HUES6 (cell line): Measurements from ENCODE around the gene CDK17.
"Not testable (repeated sequence)": the region's sequence is repeated elsewhere in the genome, so short reads cannot be mapped to it uniquely, and the experiment has no call there.

Experiments
- H3K27ac ChIP-seq: 2 replicates; pipeline ENCODE4 v1.7.0; 2013; ENCODE audit warnings: low read depth, mild to moderate bottlenecking, low read length, inconsistent platforms
- H3K27me3 ChIP-seq: 2 replicates; pipeline ENCODE4 v1.6.1; 2013; ENCODE audit warnings: low read length; ENCODE audit not compliant: control insufficient read depth, insufficient read depth
- H3K36me3 ChIP-seq: 2 replicates; pipeline ENCODE4 v1.6.1; 2013; ENCODE audit warnings: low read length; ENCODE audit not compliant: control insufficient read depth, insufficient read depth
- H3K4me1 ChIP-seq: 2 replicates; pipeline ENCODE4 v1.6.1; 2013; ENCODE audit warnings: low read length; ENCODE audit not compliant: control insufficient read depth, insufficient read depth
- H3K4me3 ChIP-seq: 2 replicates; pipeline ENCODE4 v1.5.1; 2013; ENCODE audit warnings: low read depth, low read length
- H3K9ac ChIP-seq: one replicate; pipeline ENCODE4 v1.6.1; 2013; ENCODE audit warnings: mild to moderate bottlenecking, low read length
- H3K9me3 ChIP-seq: 2 replicates; pipeline ENCODE4 v1.6.1; 2013; ENCODE audit warnings: low read depth, low read length; ENCODE audit not compliant: control insufficient read depth, insufficient read depth

CDK17 gene

GRCh38 chr12:96400631-96401075, 414 bp upstream of the CDK17 start:
- H3K9ac ChIP-seq: peak overlapping the region; percentile 37
- H3K27me3 ChIP-seq: no peaks in the 10 kb centered on the region
- H3K36me3 ChIP-seq: no peaks in the 10 kb centered on the region
- H3K4me3 ChIP-seq: peak overlapping the region; percentile 92
- no peak overlapping the region for H3K27ac ChIP-seq
- peaks cover 27% of the 10 kb centered on the region for H3K4me1 ChIP-seq
- H3K9me3 ChIP-seq: no peaks in the 10 kb centered on the region

- Histone ChIP-seq H3K4me3 (peak overlapping the region; percentile 92), H3K36me3 (no peaks in the 10 kb centered on the region), H3K9me3 (no peaks in the 10 kb centered on the region), H3K9ac (peak overlapping the region; percentile 85), H3K27ac (peak overlapping the region; percentile 30; the same call in 1 of the 2 replicates), H3K4me1 (peaks cover 31% of the 10 kb centered on the region), H3K27me3 (no peaks in the 10 kb centered on the region)
Observed at GRCh38 chr12:96399120-96399918, 920 bp downstream of the CDK17 start.

GRCh38 chr12:96398424-96399119, 1.7 kb downstream of the CDK17 start:
- H3K9me3 ChIP-seq: no peaks in the 10 kb centered on the region
- H3K27me3 ChIP-seq: no peaks in the 10 kb centered on the region
- no peak overlapping the region; the same call in 1 of the 2 replicates for H3K27ac ChIP-seq
- no peaks in the 10 kb centered on the region for H3K36me3 ChIP-seq
- H3K4me1 ChIP-seq: peaks cover 31% of the 10 kb centered on the region
- peak overlapping the region; percentile 92 for H3K4me3 ChIP-seq
- H3K9ac ChIP-seq: peak overlapping the region; percentile 85

DNA sequence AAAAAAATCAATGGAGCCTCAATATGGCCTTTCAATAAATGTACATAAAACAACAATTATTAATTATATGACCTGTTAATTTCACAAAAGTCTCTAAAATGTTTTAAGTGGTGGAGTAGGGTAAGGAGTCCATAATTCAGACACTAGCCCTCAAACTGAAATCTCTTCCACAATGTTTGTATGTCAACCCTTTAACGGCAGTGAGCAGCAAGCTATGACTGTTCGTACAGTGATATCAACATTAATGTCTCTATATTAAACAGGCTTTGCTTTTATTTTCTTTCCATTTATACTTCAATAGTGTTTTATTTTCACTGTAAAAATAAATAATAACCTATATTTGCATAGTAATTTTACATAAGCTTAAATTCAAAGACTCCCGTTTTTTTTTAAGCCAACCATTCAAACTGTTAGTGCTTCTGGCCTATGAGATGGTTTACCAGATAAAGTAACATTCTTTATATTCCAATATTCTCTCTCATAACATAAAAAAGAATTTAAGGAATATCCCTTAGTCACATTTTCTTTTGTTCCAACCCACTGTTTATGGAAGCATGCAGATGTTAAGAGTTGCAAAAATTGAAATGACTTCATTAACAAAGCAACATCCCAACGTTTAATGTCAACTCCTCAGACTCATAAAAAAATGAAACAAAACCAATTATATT, 2.3 kb downstream of the CDK17 start:
- H3K4me3 ChIP-seq: peak overlapping the region; percentile 92
- H3K36me3 ChIP-seq: no peaks in the 10 kb centered on the region
- no peak overlapping the region for H3K9ac ChIP-seq
- H3K27ac ChIP-seq: no peak overlapping the region
- H3K27me3 ChIP-seq: no peaks in the 10 kb centered on the region
- peaks cover 31% of the 10 kb centered on the region for H3K4me1 ChIP-seq
- H3K9me3 ChIP-seq: no peaks in the 10 kb centered on the region

DNA sequence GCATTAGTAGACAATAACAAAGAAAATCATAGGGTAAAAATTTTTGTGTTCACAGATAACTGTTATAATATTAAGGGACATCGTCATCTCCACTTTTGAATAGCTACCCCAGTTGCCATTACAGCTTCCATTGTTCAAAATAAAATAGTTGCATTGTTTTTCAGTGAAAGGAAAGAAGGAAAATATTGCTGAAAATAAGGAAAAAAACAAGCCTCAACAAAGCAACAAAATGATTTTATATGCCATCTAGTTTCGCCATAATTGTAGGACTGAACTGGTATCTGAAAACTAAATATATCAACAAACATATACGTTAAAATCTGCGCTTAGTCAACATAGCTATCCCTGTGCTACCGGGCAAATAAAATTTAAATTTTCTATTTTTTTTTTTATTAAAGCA, 3.3 kb downstream of the CDK17 start:
- Histone ChIP-seq H3K27me3 (no peaks in the 10 kb centered on the region), H3K4me3 (no peak overlapping the region), H3K36me3 (no peaks in the 10 kb centered on the region), H3K9me3 (no peaks in the 10 kb centered on the region), H3K9ac (no peak overlapping the region), H3K27ac (no peak overlapping the region), H3K4me1 (peaks cover 31% of the 10 kb centered on the region)

- Histone ChIP-seq H3K27me3 (no peaks in the 10 kb centered on the region), H3K9me3 (no peaks in the 10 kb centered on the region), H3K4me1 (peaks cover 24% of the 10 kb centered on the region), H3K27ac (no peak overlapping the region), H3K9ac (no peak overlapping the region), H3K4me3 (no peak overlapping the region), H3K36me3 (no peaks in the 10 kb centered on the region)
Observed at GRCh38 chr12:96396209-96396608, 4.0 kb downstream of the CDK17 start.

DNA sequence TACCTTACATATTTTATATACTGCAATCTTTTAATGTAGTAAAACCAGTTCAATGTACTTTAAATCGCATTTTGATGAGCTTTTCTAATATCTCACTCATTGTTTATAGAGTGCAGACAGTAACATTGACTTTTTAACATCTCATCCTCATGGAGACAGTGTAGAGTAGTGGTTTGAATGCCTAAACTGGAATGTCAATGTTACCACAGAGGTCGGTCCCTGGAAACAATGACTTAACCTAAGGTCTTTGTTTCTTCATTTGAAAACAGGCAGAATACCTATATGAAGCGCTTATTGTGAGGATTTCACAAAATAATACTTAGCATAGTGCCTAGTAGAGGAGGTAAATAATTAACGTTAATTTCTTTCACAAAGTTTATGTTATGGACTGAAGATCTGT, 5.0 kb downstream of the CDK17 start:
- Histone ChIP-seq H3K4me1 (peaks cover 18% of the 10 kb centered on the region), H3K4me3 (no peak overlapping the region), H3K9ac (no peak overlapping the region), H3K36me3 (no peaks in the 10 kb centered on the region), H3K27me3 (no peaks in the 10 kb centered on the region), H3K27ac (no peak overlapping the region), H3K9me3 (no peaks in the 10 kb centered on the region)

DNA sequence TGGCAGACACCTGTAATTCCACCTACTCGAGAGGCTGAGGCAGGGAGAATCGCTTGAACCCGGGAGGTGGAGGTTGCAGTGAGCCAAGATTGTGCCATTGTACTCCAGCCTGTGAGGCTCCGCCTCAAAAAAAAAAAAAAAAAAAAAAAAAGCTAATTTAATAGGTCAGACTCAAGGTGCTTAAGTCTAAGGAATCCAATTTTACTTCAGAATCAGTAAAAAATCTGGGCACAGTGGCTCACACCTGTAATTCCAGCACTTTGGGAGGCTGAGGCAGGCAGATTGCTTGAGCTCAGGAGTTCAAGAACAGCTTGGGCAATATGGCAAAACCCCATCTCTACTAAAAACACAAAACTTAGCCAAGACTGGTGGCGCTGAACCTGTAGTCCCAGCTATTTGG, 7.0 kb downstream of the CDK17 start:
- not testable (repeated sequence) for H3K9ac ChIP-seq, H3K4me3 ChIP-seq, H3K9me3 ChIP-seq, H3K36me3 ChIP-seq, H3K27ac ChIP-seq, H3K27me3 ChIP-seq
- peaks cover 16% of the 10 kb centered on the region for H3K4me1 ChIP-seq

DNA sequence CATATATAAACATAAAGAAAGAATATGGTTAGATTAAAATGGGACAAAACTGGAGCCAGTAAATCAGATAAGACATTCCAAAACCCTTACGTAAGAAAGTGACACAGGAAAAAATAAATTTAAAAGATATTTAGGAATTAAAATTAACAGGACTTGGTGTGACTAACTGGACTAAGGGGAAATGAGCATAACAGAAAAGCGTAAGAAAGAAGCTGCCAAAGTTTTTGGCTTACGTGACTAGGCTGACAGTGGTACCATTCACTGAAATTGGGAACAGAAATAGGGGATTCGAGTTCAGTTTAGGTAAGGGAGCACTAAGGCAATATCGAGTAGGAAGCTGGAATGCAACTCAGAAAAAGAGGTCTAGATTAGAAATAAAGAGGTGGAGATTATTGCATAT, 7.8 kb downstream of the CDK17 start:
- peaks cover 8% of the 10 kb centered on the region; the same call in 1 of the 2 replicates for H3K4me1 ChIP-seq
- H3K27me3 ChIP-seq: no peaks in the 10 kb centered on the region
- no peak overlapping the region for H3K4me3 ChIP-seq
- H3K9ac ChIP-seq: no peak overlapping the region
- no peaks in the 10 kb centered on the region for H3K9me3 ChIP-seq
- no peak overlapping the region for H3K27ac ChIP-seq
- H3K36me3 ChIP-seq: no peaks in the 10 kb centered on the region

DNA sequence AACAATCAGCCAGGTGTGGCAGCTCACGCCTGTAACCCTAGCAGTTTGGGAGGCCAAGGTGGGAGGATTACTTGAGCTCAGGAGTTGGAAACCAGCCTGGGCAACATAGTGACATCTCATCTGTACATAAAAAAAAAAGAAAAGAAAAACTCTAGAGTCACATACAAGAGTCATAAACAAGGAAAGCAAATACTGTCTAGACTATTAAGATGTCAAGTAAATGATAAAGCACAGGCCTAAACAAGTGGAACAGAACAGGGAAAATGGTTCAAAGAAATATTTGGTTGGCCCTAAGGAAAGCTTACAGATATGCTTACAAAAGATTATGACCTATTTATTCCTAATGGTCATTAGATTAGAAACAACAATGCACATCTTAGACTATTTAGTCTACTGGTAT, 12.3 kb downstream of the CDK17 start:
- Histone ChIP-seq H3K9ac (no peak overlapping the region), H3K36me3 (no peaks in the 10 kb centered on the region; the same call in 1 of the 2 replicates), H3K4me3 (no peak overlapping the region), H3K9me3 (peaks cover 5% of the 10 kb centered on the region; the same call in 1 of the 2 replicates), H3K27ac (no peak overlapping the region), H3K27me3 (no peaks in the 10 kb centered on the region), H3K4me1 (no peaks in the 10 kb centered on the region)

DNA sequence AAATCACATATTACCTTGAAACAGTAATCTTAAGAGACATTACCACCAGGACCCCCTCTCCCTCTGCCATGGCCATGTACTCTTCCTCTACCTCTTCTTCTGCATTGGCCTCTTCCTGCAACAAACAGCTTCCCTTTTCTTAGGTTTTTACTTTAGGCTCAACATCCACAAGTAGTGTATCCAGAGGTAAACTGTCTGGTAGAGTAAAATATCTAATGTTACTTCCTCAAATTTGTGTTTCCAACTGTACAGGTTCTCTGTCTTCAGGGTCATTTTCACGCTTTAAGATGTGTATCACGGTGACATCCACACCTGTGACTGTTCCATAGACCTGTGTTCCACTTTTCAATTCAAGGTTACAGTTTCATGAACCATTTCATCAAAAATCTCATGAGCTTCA, 13.4 kb downstream of the CDK17 start:
- H3K27me3 ChIP-seq: no peaks in the 10 kb centered on the region
- H3K4me1 ChIP-seq: no peaks in the 10 kb centered on the region
- no peak overlapping the region for H3K4me3 ChIP-seq
- peaks cover 5% of the 10 kb centered on the region; the same call in 1 of the 2 replicates for H3K9me3 ChIP-seq
- H3K9ac ChIP-seq: no peak overlapping the region
- no peaks in the 10 kb centered on the region; the same call in 1 of the 2 replicates for H3K36me3 ChIP-seq
- no peak overlapping the region for H3K27ac ChIP-seq
